Nephron (organoid): Measurements from ENCODE around the gene KIAA0753.

Experiments
- H3K27ac Mint-ChIP-seq, 3 experiments: 2 replicates each; pipeline ENCODE4 v1.8.0; 2020; ENCODE audit warnings: mixed read lengths in 3 of 3, mild to moderate bottlenecking in 2 of 3, moderate library complexity in 1 of 3
- H3K27me3 Mint-ChIP-seq: 2 replicates; pipeline ENCODE4 v1.8.0; 2021; ENCODE audit warnings: low read depth, mild to moderate bottlenecking, moderate library complexity, mixed read lengths
- H3K36me3 Mint-ChIP-seq: 2 replicates; pipeline ENCODE4 v1.8.0; 2020; ENCODE audit warnings: low read depth, mixed read lengths
- H3K4me1 Mint-ChIP-seq: 2 replicates; pipeline ENCODE4 v1.8.0; 2020; ENCODE audit warnings: mixed read lengths
- H3K4me3 Mint-ChIP-seq, 3 experiments: 2 replicates each; pipeline ENCODE4 v1.8.0; 2020; ENCODE audit warnings: mild to moderate bottlenecking in 3 of 3, mixed read lengths in 3 of 3, moderate library complexity in 2 of 3
- H3K9me3 Mint-ChIP-seq: 2 replicates; pipeline ENCODE4 v1.8.0; 2020; ENCODE audit warnings: mixed read lengths
- TF ChIP-seq, protein P1 (sequence below), 3 experiments: fragments of 200-600 bp; sonication (generic); IDR thresholded peaks; one replicate each; pipeline ENCODE4 v1.5.0; 2021; ENCODE audit warnings: antibody characterized with exemption in 3 of 3; ENCODE audit not compliant: unreplicated experiment in 3 of 3

The KIAA0753 gene

DNA sequence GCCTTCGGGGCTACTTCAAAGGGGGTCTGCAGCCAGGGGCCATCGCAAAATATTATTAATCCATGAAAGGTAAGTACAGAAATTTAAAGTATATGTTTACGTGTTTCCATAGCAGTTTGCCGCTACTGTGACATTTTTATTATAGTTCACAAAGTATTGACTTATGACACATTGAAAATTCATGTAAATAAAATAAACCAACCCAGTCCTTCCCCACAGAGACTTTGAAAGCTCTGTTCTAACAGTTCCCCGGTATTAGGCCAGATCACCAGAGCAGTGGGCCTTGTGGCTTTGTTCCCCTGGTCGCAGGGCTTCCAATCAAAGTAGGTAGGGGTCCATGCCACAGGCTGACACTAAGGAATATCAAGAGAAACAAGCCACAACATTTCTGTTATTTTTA is 13.9 kb downstream of the KIAA0753 start:
- Mint-ChIP-seq H3K27me3 (no peaks in the 10 kb centered on the region), H3K36me3 (peaks cover 67% of the 10 kb centered on the region), H3K27ac (no peak overlapping the region), H3K4me3 (no peak overlapping the region), H3K4me1 (no peaks in the 10 kb centered on the region), H3K9me3 (no peaks in the 10 kb centered on the region)
- TF ChIP-seq, protein P1, sequence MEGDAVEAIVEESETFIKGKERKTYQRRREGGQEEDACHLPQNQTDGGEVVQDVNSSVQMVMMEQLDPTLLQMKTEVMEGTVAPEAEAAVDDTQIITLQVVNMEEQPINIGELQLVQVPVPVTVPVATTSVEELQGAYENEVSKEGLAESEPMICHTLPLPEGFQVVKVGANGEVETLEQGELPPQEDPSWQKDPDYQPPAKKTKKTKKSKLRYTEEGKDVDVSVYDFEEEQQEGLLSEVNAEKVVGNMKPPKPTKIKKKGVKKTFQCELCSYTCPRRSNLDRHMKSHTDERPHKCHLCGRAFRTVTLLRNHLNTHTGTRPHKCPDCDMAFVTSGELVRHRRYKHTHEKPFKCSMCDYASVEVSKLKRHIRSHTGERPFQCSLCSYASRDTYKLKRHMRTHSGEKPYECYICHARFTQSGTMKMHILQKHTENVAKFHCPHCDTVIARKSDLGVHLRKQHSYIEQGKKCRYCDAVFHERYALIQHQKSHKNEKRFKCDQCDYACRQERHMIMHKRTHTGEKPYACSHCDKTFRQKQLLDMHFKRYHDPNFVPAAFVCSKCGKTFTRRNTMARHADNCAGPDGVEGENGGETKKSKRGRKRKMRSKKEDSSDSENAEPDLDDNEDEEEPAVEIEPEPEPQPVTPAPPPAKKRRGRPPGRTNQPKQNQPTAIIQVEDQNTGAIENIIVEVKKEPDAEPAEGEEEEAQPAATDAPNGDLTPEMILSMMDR (IDR thresholded peaks at IDR 0.05; ENCODE audit: unreplicated experiment in 3 of 3): no peak

DNA sequence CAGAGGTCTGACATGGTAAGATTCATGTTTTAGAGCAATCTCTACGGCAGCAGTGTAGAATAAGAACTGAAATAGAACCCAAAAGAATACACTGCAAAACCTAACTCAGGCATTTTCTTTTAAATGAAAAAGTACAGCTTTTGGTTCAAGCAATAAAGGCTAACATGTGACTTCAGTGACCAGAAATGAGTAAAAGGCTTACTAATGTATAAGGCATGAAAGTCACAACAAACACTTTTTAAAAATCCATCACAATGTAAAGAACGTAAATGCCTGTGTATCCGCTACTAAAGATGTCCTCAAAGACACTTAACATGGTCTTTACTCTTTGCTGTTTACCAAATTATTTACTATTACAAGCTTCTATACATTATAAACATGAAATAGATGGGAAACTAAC is 16.6 kb downstream of the KIAA0753 start:
- H3K9me3 Mint-ChIP-seq: no peaks in the 10 kb centered on the region
- H3K4me3 Mint-ChIP-seq: no peak overlapping the region
- H3K27me3 Mint-ChIP-seq: no peaks in the 10 kb centered on the region
- TF ChIP-seq, protein P1 (IDR thresholded peaks at IDR 0.05; ENCODE audit: unreplicated experiment in 3 of 3): no peak
- no peak overlapping the region for H3K27ac Mint-ChIP-seq
- no peaks in the 10 kb centered on the region for H3K4me1 Mint-ChIP-seq
- peaks cover 68% of the 10 kb centered on the region for H3K36me3 Mint-ChIP-seq

DNA sequence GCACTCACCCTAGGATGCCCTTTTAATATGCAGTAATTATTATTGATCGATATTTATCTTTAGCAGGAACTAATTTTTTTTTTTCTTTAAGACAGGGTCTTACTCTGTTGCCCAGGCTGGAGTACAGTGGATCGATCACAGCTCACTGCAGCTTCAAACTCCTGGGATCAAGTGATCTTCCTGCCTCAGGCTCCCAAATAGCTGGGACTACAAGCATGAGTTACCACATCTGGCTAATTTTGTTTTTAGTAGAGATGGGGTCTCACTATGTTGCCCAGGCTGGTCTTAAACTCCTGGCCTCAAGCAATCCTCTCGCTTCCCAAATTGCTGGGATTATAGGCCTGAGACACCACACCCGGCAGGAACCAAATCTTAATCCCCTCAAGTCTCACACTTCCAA is 29.3 kb downstream of the KIAA0753 start:
- Mint-ChIP-seq H3K36me3 (peaks cover 70% of the 10 kb centered on the region), H3K9me3 (no peaks in the 10 kb centered on the region), H3K27ac (no peak overlapping the region), H3K27me3 (no peaks in the 10 kb centered on the region), H3K4me3 (no peak overlapping the region), H3K4me1 (no peaks in the 10 kb centered on the region)
- TF ChIP-seq, protein P1 (IDR thresholded peaks at IDR 0.05; ENCODE audit: unreplicated experiment in 3 of 3): no peak

DNA sequence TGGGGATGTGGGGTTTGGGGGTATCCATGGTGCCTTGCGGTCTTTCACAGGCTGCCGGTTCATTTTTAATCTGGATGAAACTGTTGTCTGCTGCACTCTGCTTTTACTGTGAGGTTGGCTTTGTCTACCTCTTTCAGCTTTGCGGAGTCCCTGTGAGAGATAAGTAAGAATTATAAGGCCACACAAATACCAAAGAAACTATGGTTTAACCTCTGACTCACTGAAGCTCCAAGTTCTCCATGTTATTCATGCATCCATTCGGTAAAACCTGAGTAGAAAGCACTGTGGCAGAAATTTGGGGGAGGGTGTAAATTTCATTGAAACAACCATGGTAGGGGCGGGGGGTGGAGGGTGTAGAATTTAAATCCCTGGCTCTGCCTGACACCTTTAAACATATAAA is 30.5 kb downstream of the KIAA0753 start:
- no peaks in the 10 kb centered on the region for H3K9me3 Mint-ChIP-seq
- no peaks in the 10 kb centered on the region for H3K27me3 Mint-ChIP-seq
- H3K27ac Mint-ChIP-seq: no peak overlapping the region
- H3K4me1 Mint-ChIP-seq: no peaks in the 10 kb centered on the region
- TF ChIP-seq, protein P1 (IDR thresholded peaks at IDR 0.05; ENCODE audit: unreplicated experiment in 3 of 3): no peak
- H3K4me3 Mint-ChIP-seq: no peak overlapping the region
- H3K36me3 Mint-ChIP-seq: peaks cover 73% of the 10 kb centered on the region

DNA sequence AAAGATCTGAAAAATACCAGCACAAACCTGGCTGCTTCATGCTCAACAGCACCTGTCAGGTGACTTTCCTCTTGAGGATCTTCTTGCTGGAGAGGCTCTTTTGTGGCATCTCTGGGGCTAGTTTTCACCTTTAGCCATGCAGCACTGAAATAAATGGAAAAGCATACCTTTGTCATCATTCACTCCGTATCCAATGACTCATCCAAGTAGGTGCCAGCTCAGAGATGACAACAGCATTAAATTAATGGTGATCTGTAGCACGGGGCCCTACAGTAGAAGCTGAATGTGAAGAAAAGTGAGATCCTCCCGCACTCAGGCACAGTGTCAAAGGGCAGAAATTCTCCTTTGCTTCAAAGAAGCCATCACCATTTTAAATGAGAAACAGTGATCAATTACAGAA is 32.2 kb downstream of the KIAA0753 start:
- Mint-ChIP-seq H3K4me3 (no peak overlapping the region), H3K9me3 (no peaks in the 10 kb centered on the region), H3K27ac (no peak overlapping the region), H3K27me3 (no peaks in the 10 kb centered on the region), H3K4me1 (peaks cover 6% of the 10 kb centered on the region), H3K36me3 (peaks cover 75% of the 10 kb centered on the region)
- TF ChIP-seq, protein P1 (IDR thresholded peaks at IDR 0.05; ENCODE audit: unreplicated experiment in 3 of 3): no peak

DNA sequence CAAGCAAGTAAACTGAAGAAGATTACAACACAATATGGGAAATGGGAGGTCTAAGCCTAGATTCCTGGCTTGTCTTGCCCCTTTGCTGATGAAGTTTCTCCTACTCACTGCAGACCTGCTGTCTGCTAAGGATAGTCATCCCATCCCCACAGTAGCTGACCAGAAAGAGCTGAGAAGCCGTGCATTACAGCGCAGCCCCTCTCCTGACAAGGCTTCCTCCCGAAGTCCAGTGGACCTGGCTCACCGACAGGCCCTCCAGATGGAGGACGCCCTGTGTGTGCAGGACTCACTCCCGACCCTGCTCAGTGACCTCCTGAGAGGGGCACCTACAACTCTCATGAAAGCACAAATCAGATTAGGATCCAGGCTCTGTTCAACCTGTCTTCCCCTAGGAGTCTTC is 35.4 kb downstream of the KIAA0753 start:
- Mint-ChIP-seq H3K4me3 (no peak overlapping the region), H3K9me3 (no peaks in the 10 kb centered on the region), H3K36me3 (peaks cover 87% of the 10 kb centered on the region), H3K27ac (no peak overlapping the region), H3K4me1 (peaks cover 13% of the 10 kb centered on the region), H3K27me3 (no peaks in the 10 kb centered on the region)
- TF ChIP-seq, protein P1 (IDR thresholded peaks at IDR 0.05; ENCODE audit: unreplicated experiment in 3 of 3): no peak
